ENCODE measurements around the gene PRKN.

DNA sequence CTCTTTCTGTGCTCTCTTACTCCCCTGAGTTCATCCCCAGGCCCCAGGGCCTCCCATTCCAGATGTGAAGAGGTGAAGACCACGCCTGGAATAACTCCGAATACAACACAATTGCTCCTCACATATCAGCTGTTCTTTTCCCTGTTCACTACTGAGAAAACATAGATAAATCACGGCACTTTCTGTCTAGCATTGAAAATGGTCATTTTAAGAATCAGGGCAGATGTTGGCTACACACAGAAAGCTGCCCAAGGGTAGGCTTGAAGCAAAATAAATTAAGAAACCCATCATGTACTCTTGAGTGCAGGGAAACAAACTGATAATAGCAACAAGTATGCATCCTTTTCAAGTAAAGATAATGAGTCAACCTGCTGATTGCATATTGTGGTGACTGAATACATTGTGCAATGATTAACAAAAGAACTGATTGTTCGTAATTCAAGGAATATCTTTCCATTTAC is 382.5 kb downstream of the PRKN start:
- TF ChIP-seq, protein P1, sequence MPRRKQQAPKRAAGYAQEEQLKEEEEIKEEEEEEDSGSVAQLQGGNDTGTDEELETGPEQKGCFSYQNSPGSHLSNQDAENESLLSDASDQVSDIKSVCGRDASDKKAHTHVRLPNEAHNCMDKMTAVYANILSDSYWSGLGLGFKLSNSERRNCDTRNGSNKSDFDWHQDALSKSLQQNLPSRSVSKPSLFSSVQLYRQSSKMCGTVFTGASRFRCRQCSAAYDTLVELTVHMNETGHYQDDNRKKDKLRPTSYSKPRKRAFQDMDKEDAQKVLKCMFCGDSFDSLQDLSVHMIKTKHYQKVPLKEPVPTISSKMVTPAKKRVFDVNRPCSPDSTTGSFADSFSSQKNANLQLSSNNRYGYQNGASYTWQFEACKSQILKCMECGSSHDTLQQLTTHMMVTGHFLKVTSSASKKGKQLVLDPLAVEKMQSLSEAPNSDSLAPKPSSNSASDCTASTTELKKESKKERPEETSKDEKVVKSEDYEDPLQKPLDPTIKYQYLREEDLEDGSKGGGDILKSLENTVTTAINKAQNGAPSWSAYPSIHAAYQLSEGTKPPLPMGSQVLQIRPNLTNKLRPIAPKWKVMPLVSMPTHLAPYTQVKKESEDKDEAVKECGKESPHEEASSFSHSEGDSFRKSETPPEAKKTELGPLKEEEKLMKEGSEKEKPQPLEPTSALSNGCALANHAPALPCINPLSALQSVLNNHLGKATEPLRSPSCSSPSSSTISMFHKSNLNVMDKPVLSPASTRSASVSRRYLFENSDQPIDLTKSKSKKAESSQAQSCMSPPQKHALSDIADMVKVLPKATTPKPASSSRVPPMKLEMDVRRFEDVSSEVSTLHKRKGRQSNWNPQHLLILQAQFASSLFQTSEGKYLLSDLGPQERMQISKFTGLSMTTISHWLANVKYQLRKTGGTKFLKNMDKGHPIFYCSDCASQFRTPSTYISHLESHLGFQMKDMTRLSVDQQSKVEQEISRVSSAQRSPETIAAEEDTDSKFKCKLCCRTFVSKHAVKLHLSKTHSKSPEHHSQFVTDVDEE (CRISPR knock-in tag; IDR thresholded peaks at IDR 0.05) = no peak
- TF ChIP-seq TCF4 (CRISPR knock-in tag; IDR thresholded peaks at IDR 0.05; ENCODE audit: borderline replicate concordance) = no peak
- TF ChIP-seq PPARA (CRISPR knock-in tag; IDR thresholded peaks at IDR 0.05; ENCODE audit: borderline replicate concordance) = no peak
- TF ChIP-seq, protein P2, sequence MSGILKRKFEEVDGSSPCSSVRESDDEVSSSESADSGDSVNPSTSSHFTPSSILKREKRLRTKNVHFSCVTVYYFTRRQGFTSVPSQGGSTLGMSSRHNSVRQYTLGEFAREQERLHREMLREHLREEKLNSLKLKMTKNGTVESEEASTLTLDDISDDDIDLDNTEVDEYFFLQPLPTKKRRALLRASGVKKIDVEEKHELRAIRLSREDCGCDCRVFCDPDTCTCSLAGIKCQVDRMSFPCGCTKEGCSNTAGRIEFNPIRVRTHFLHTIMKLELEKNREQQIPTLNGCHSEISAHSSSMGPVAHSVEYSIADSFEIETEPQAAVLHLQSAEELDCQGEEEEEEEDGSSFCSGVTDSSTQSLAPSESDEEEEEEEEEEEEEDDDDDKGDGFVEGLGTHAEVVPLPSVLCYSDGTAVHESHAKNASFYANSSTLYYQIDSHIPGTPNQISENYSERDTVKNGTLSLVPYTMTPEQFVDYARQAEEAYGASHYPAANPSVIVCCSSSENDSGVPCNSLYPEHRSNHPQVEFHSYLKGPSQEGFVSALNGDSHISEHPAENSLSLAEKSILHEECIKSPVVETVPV (CRISPR knock-in tag; IDR thresholded peaks at IDR 0.05) = no peak
- no peak for TF ChIP-seq ZC3H10 (CRISPR knock-in tag; IDR thresholded peaks at IDR 0.05)
- TF ChIP-seq ZFP3 (CRISPR knock-in tag; IDR thresholded peaks at IDR 0.05) = no peak
- TF ChIP-seq, protein P3, sequence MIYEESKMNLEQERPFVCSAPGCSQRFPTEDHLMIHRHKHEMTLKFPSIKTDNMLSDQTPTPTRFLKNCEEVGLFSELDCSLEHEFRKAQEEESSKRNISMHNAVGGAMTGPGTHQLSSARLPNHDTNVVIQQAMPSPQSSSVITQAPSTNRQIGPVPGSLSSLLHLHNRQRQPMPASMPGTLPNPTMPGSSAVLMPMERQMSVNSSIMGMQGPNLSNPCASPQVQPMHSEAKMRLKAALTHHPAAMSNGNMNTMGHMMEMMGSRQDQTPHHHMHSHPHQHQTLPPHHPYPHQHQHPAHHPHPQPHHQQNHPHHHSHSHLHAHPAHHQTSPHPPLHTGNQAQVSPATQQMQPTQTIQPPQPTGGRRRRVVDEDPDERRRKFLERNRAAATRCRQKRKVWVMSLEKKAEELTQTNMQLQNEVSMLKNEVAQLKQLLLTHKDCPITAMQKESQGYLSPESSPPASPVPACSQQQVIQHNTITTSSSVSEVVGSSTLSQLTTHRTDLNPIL (CRISPR knock-in tag; IDR thresholded peaks at IDR 0.05; ENCODE audit: low read depth) = no peak
- TF ChIP-seq, protein P4, sequence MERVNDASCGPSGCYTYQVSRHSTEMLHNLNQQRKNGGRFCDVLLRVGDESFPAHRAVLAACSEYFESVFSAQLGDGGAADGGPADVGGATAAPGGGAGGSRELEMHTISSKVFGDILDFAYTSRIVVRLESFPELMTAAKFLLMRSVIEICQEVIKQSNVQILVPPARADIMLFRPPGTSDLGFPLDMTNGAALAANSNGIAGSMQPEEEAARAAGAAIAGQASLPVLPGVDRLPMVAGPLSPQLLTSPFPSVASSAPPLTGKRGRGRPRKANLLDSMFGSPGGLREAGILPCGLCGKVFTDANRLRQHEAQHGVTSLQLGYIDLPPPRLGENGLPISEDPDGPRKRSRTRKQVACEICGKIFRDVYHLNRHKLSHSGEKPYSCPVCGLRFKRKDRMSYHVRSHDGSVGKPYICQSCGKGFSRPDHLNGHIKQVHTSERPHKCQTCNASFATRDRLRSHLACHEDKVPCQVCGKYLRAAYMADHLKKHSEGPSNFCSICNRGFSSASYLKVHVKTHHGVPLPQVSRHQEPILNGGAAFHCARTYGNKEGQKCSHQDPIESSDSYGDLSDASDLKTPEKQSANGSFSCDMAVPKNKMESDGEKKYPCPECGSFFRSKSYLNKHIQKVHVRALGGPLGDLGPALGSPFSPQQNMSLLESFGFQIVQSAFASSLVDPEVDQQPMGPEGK (CRISPR knock-in tag; IDR thresholded peaks at IDR 0.05; ENCODE audit: borderline replicate concordance) = no peak
- TF ChIP-seq ZNF8 (CRISPR knock-in tag; IDR thresholded peaks at IDR 0.05) = no peak
- TF ChIP-seq ZNF70 (CRISPR knock-in tag; IDR thresholded peaks at IDR 0.05) = no peak
- TF ChIP-seq BACH2 (CRISPR knock-in tag; IDR thresholded peaks at IDR 0.05; ENCODE audit: borderline replicate concordance) = no peak

All from SK-N-SH treated with all-trans-retinoic acid at 6 μM for 48 hours (cell line).